B cell (primary cell): ENCODE measurements around the gene CLN3. TPM values are rescaled to one million over a fixed set of nuclear protein-coding genes. Genes with fewer than 3 reads are reported as not detected.

Experiments used
- ATAC-seq: fragments of 200-7000 bp; cut with Tn5 transposase; one replicate; pipeline ENCODE4 v1.10.0; 2021; ENCODE audit warnings: low read depth, mild to moderate bottlenecking, moderate number of reproducible peaks, moderate library complexity
- CTCF ChIA-PET: fragments of 350-600 bp; sonication (Branson Sonifier 250); formaldehyde crosslinking; loops from one replicate; lab custom pipeline; 2021; ENCODE audit warnings: antibody characterized with exemption, inconsistent platforms; lab: Charles Lee
- POLR2A ChIA-PET: fragments of 350-600 bp; sonication (Branson Sonifier 250); formaldehyde crosslinking; loops from one replicate; lab custom pipeline; 2021; ENCODE audit warnings: antibody characterized with exemption; lab: Charles Lee
- DNase-seq: peaks from one replicate; pipeline ENCODE4 v3.0.0; 2013
- H2AFZ ChIP-seq: 2 replicates; pipeline ENCODE4 v1.6.1; 2012; ENCODE audit warnings: mild to moderate bottlenecking, low read depth, low read length; ENCODE audit not compliant: insufficient read depth, poor library complexity, severe bottlenecking
- H3K27ac ChIP-seq, 2 donors: 1 replicate in 1 of 2; 2 replicates in 1 of 2; pipeline ENCODE4 v1.5.1; 2012 to 2013; ENCODE audit warnings: low read length in 2 of 2, mild to moderate bottlenecking in 2 of 2, moderate library complexity in 1 of 2
- H3K27me3 ChIP-seq, 4 experiments: fragments of 200-600 bp in 1 of 4; sonication (generic) in 1 of 4; replicated peaks in 1 of 4; 1 replicate in 2 of 4; 2 replicates in 2 of 4; pipeline versions ENCODE4 v1.6.1 to v1.7.0; 2013 to 2016; ENCODE audit warnings: low read length in 3 of 4, mild to moderate bottlenecking in 2 of 4, mixed read lengths in 1 of 4, moderate library complexity in 1 of 4; ENCODE audit not compliant: insufficient read depth in 4 of 4, control insufficient read depth in 3 of 4; ENCODE audit errors: control extremely low read depth in 1 of 4
- H3K36me3 ChIP-seq, 2 experiments: replicated peaks in 1 of 2; 1 replicate in 1 of 2; 2 replicates in 1 of 2; pipeline versions ENCODE4 v1.6.1 to v1.7.1; 2013; ENCODE audit warnings: low read length in 1 of 2; ENCODE audit not compliant: insufficient read depth in 2 of 2, control insufficient read depth in 1 of 2; ENCODE audit errors: control extremely low read depth in 1 of 2, extremely low read depth in 1 of 2
- H3K4me1 ChIP-seq, 2 donors: fragments of 200-600 bp in 1 of 2; sonication (generic) in 1 of 2; 1 replicate in 1 of 2; 2 replicates in 1 of 2; pipeline versions ENCODE4 v1.5.1 to v1.6.1; 2013 to 2017; ENCODE audit warnings: low read length in 2 of 2; ENCODE audit not compliant: control insufficient read depth in 2 of 2, insufficient read depth in 2 of 2
- H3K4me2 ChIP-seq: replicated peaks from 2 replicates; pipeline ENCODE3; 2012; ENCODE audit warnings: mild to moderate bottlenecking, low read depth, low read length; ENCODE audit not compliant: poor library complexity, severe bottlenecking
- H3K4me3 ChIP-seq, 5 experiments: fragments of 200-600 bp in 1 of 5; sonication (generic) in 1 of 5; 1 replicate in 3 of 5; 2 replicates in 2 of 5; pipeline versions ENCODE4 v1.5.1 to v1.7.0; 2011 to 2016; ENCODE audit warnings: low read length in 4 of 5, mild to moderate bottlenecking in 4 of 5, low read depth in 2 of 5, control low read depth in 1 of 5, moderate library complexity in 1 of 5; ENCODE audit not compliant: insufficient read depth in 1 of 5; ENCODE audit errors: control extremely low read depth in 1 of 5, extremely low read depth in 1 of 5
- H3K79me2 ChIP-seq: fragments of 200-600 bp; sonication (generic); one replicate; pipeline ENCODE4 v1.6.0; 2016; ENCODE audit warnings: low read length; ENCODE audit not compliant: control insufficient read depth, insufficient read depth
- H3K9ac ChIP-seq: fragments of 200-600 bp; sonication (generic); 2 replicates; pipeline ENCODE4 v1.6.1; 2017; ENCODE audit warnings: mild to moderate bottlenecking, low read length, moderate library complexity
- H3K9me3 ChIP-seq, 3 donors: one replicate each; pipeline versions ENCODE4 v1.6.1 to v1.7.1; 2013; ENCODE audit warnings: low read length in 2 of 3; ENCODE audit not compliant: control insufficient read depth in 2 of 3, insufficient read depth in 1 of 3; ENCODE audit errors: control extremely low read depth in 1 of 3
- H4K20me1 ChIP-seq: 2 replicates; pipeline ENCODE4 v1.6.0; 2012; ENCODE audit warnings: mild to moderate bottlenecking, low read length; ENCODE audit not compliant: insufficient read depth, control insufficient read depth, poor library complexity, severe bottlenecking
- H3K27ac Mint-ChIP-seq: one replicate; pipeline ENCODE4 v1.8.0; 2021; ENCODE audit warnings: mixed read lengths
- H3K27me3 Mint-ChIP-seq: one replicate; pipeline ENCODE4 v1.8.0; 2021; ENCODE audit warnings: mixed read lengths
- H3K4me1 Mint-ChIP-seq: one replicate; pipeline ENCODE4 v1.8.0; 2021; ENCODE audit warnings: mixed read lengths
- H3K4me3 Mint-ChIP-seq: one replicate; pipeline ENCODE4 v1.8.0; 2021; ENCODE audit warnings: mixed read lengths
- H3K9me3 Mint-ChIP-seq: one replicate; pipeline ENCODE4 v1.8.0; 2022; ENCODE audit warnings: mixed read lengths; ENCODE audit not compliant: insufficient read depth
- CTCF ChIP-seq: fragments of 200-600 bp; IDR thresholded peaks from one replicate; pipeline ENCODE4 v1.8.0; 2022; ENCODE audit warnings: antibody characterized with exemption, mild to moderate bottlenecking
- WGBS: methylation state at CpG from one replicate; pipeline ENCODE4 v1.1.5; 2013; ENCODE audit warnings: missing lambda C conversion rate; ENCODE audit not compliant: insufficient coverage; 5-methylcytosine and 5-hydroxymethylcytosine counted together
- intact Hi-C: fragments of 100-400 bp; cut with micrococcal nuclease; formaldehyde crosslinking; loops from one replicate; pipeline ENCODE4 v1.10.0; 2022
- polyA plus RNA-seq: library from polyadenylated mRNA; depleted of rRNA; stranded (reverse); fragments of >200 nt; gene quantifications from 2 replicates; pipeline ENCODE4 v1.2.3, GENCODE V29; 2012
- total RNA-seq, 2 donors: library from RNA; stranded (reverse); fragments of 120-200 nt in 1 of 2; gene quantifications; 1 replicate in 1 of 2; 2 replicates in 1 of 2; pipeline versions ENCODE4 v1.2.3 to v1.2.4, GENCODE V29; 2013 to 2022

CLN3 gene
- total and polyA plus RNA-seq, 2 donors (not counting 1 experiment from before 2014, with no cell fraction given) = 34.3 to 37.7 TPM

GRCh38 chr16:28505489-28506137 lies 13.7 kb upstream of the CLN3 start:
- H4K20me1 ChIP-seq = no peaks in the 10 kb centered on the region
- H3K27ac Mint-ChIP-seq = no peak overlapping the region

More at GRCh38 chr16:28505489-28506137, 13.7 kb upstream of the CLN3 start:
- no peak for DNase-seq
- Histone ChIP-seq H3K4me3 (no peak overlapping the region), H3K9ac (no peak overlapping the region), H3K27me3 (peaks cover 0 to 5% (median 0%) of the 10 kb centered on the region in 4 experiments), H3K27ac (no peak overlapping the region), H3K4me1 (peaks cover 10 to 21% of the 10 kb centered on the region in 2 donors), H3K36me3 (no peaks in the 10 kb centered on the region), H3K79me2 (no peaks in the 10 kb centered on the region), H3K9me3 (peaks cover 0 to 10% (median 0%) of the 10 kb centered on the region in 3 donors), H3K4me2 (no peak overlapping the region), H2AFZ (no peak overlapping the region)
- Mint-ChIP-seq H3K9me3 (no peaks in the 10 kb centered on the region), H3K4me3 (no peak overlapping the region), H3K27me3 (peaks cover 5% of the 10 kb centered on the region), H3K4me1 (peaks cover 23% of the 10 kb centered on the region)
- intact Hi-C loops = no loop called here
- no peak for ATAC-seq
- CTCF ChIA-PET = no interaction called here
- no peak for TF ChIP-seq CTCF
- 87% methylated on average over 12 of the region's 14 CpGs for WGBS
- POLR2A ChIA-PET = no interaction called here
